ENCODE measurements around the gene B3GALNT2. TPM values are rescaled to one million over a fixed set of nuclear protein-coding genes. Genes with fewer than 3 reads are reported as not detected.

B3GALNT2 gene
- total and polyA plus RNA-seq, 2 of the 8 experiments (the other 6 are each of a cell fraction or from before 2014, with no cell fraction given), result 15.4 to 39.4 TPM

DNA sequence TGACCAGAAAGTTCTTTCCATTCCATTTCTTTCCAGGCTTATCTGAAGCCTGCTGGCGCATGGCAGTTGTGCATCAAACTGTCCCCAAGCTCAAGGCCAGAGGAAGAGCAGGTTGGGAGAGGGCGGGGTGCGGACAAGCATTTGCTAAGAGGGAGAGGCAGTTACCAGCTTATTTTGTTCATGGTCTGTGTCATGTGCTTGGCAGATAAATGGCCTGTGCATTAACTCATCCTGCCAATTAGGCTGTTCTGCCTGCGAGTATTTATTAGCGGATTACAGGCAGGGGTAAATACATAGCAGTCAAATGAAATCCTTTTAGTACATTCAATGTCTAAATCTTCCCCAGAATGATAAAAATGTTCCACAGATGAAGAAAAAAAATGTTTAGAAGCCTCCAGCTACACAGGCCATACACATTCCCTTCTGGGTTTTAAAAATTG lies 48.9 kb upstream of the B3GALNT2 start:
- no peak overlapping the region for H2BK15ac ChIP-seq (ENCODE audit: low read length)
- FAIRE-seq (no peak), DNase-seq (ENCODE audit: low read depth in 1 of 2, low spot score in 2 of 2) (no peak)
- H3K79me1 ChIP-seq (ENCODE audit: low read depth, low read length), result no peaks in the 10 kb centered on the region; the same call in 1 of the 2 replicates
- H3K9ac ChIP-seq (replicated peaks in 1 of 4; ENCODE audit: extremely low read depth in 1 of 4, low read depth in 3 of 4, low read length in 3 of 4), result no peak overlapping the region
- no peak overlapping the region for H3K4me2 ChIP-seq (ENCODE audit: insufficient read depth in 1 of 2, low read depth in 2 of 2, low read length in 2 of 2)
- H3K27ac ChIP-seq (ENCODE audit: low read depth, low read length), result no peak overlapping the region
- peaks cover 1 to 2% of the 10 kb centered on the region in 2 experiments for H4K20me1 ChIP-seq (replicated peaks in 1 of 2; ENCODE audit: control insufficient read depth in 1 of 2, insufficient read depth in 2 of 2, low read length in 2 of 2)
- no peak overlapping the region for H2BK20ac ChIP-seq (ENCODE audit: low read length)
- no peak overlapping the region for H2BK120ac ChIP-seq (replicated peaks; ENCODE audit: low read depth, low read length)
- no peak overlapping the region for H2BK12ac ChIP-seq (ENCODE audit: low read depth, low read length)
- H4K91ac ChIP-seq (replicated peaks; ENCODE audit: insufficient read length, low read length), result no peak overlapping the region
- H3K27me3 ChIP-seq (replicated peaks in 1 of 4; ENCODE audit: control insufficient read depth in 3 of 4, extremely low read depth in 1 of 4, insufficient read depth in 3 of 4, low read length in 3 of 4), result no peaks in the 10 kb centered on the region
- no peak overlapping the region for H3K23ac ChIP-seq (ENCODE audit: insufficient read length)
- ChIA-PET POLR2A (ENCODE audit: partially characterized antibody) (no interaction called here), CTCF (ENCODE audit: partially characterized antibody) (interaction anchor here (0.6 to 6.6 kb wide), 9 partner anchors 9 to 189 kb away, joined by 3 to 31 read pairs (median 3); no protein-coding TSS in a partner anchor)
- H3K56ac ChIP-seq (replicated peaks; ENCODE audit: insufficient read length, low read depth, low read length), result no peak overlapping the region
- H3K4me1 ChIP-seq (replicated peaks in 1 of 4; ENCODE audit: control insufficient read depth in 3 of 4, insufficient read depth in 4 of 4, low read length in 3 of 4), result no peaks in the 10 kb centered on the region
- no peak overlapping the region; the same call in 1 of the 2 replicates for H4K8ac ChIP-seq (ENCODE audit: extremely low read depth, insufficient read depth, low read length)
- no peak overlapping the region for H3K14ac ChIP-seq (ENCODE audit: insufficient read length)
- no peak overlapping the region for H2AFZ ChIP-seq (ENCODE audit: low read length)
- 91% methylated on average over 5 of the region's 5 CpGs; no CpG with 5 or more reads in 1 of the 2 experiments for WGBS, 2 experiments (ENCODE audit: extremely low coverage in 1 of 2, insufficient coverage in 1 of 2, insufficient read length in 1 of 2, insufficient replicate concordance in 2 of 2, low coverage in 1 of 2, low lambda C conversion rate in 2 of 2, missing lambda C conversion rate in 1 of 2)
- no peak overlapping the region for H3K4ac ChIP-seq (replicated peaks; ENCODE audit: insufficient read length, low read depth, low read length)
- no peaks in the 10 kb centered on the region; a peak in 3 of 8 replicates for H3K36me3 ChIP-seq (ENCODE audit: control insufficient read depth in 2 of 4, insufficient read depth in 4 of 4, low read length in 3 of 4)
- H3K4me3 ChIP-seq (ENCODE audit: extremely low read depth in 1 of 4, insufficient read depth in 2 of 4, low read depth in 3 of 4, low read length in 4 of 4), result no peak overlapping the region
- no peak overlapping the region for H3K18ac ChIP-seq (ENCODE audit: extremely low read depth, low read length)
- no peaks in the 10 kb centered on the region for H3K9me3 ChIP-seq (ENCODE audit: insufficient read depth in 2 of 2, low read depth in 1 of 2, low read length in 1 of 2)
- H2BK5ac ChIP-seq (ENCODE audit: low read depth, low read length), result no peak overlapping the region
- H2AK5ac ChIP-seq (ENCODE audit: low read depth, low read length), result no peak overlapping the region
- H3K23me2 ChIP-seq (ENCODE audit: low read depth, low read length), result no peaks in the 10 kb centered on the region
- H4K5ac ChIP-seq (ENCODE audit: insufficient read length, low read depth, low read length), result no peak overlapping the region
- no peaks in the 10 kb centered on the region for H3K79me2 ChIP-seq (ENCODE audit: control insufficient read depth in 1 of 2, insufficient read depth in 2 of 2, low read length in 2 of 2)
- TF ChIP-seq, protein P1, sequence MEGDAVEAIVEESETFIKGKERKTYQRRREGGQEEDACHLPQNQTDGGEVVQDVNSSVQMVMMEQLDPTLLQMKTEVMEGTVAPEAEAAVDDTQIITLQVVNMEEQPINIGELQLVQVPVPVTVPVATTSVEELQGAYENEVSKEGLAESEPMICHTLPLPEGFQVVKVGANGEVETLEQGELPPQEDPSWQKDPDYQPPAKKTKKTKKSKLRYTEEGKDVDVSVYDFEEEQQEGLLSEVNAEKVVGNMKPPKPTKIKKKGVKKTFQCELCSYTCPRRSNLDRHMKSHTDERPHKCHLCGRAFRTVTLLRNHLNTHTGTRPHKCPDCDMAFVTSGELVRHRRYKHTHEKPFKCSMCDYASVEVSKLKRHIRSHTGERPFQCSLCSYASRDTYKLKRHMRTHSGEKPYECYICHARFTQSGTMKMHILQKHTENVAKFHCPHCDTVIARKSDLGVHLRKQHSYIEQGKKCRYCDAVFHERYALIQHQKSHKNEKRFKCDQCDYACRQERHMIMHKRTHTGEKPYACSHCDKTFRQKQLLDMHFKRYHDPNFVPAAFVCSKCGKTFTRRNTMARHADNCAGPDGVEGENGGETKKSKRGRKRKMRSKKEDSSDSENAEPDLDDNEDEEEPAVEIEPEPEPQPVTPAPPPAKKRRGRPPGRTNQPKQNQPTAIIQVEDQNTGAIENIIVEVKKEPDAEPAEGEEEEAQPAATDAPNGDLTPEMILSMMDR (IDR thresholded peaks at IDR 0.05; ENCODE audit: control extremely low read depth in 1 of 3, insufficient read depth in 1 of 3, low read depth in 1 of 3, low read length in 3 of 3), result no peak
- TF ChIP-seq KDM5A (IDR thresholded peaks at IDR 0.05; ENCODE audit: low read length) (no peak), POLR2AphosphoS5 (IDR thresholded peaks at IDR 0.05; ENCODE audit: low read depth, low read length) (no peak), FOSL1 (IDR thresholded peaks at IDR 0.05; ENCODE audit: insufficient read depth, low read depth, low read length) (no peak), CHD2 (IDR thresholded peaks at IDR 0.05; ENCODE audit: low read length) (no peak), TBP (IDR thresholded peaks at IDR 0.05; ENCODE audit: low read depth, low read length) (no peak), BACH1 (IDR thresholded peaks at IDR 0.05; ENCODE audit: low read length) (no peak), ASH2L (IDR thresholded peaks at IDR 0.05; ENCODE audit: low read length) (no peak), GTF2F1 (IDR thresholded peaks at IDR 0.05; ENCODE audit: borderline replicate concordance, low read depth, low read length) (no peak), SP2 (IDR thresholded peaks at IDR 0.05; ENCODE audit: low read length) (no peak), CREB1 (IDR thresholded peaks at IDR 0.05) (no peak), TAF7 (optimal IDR thresholded peaks at IDR 0.05; ENCODE audit: borderline replicate concordance, low read depth, low read length) (no peak), POU5F1 (IDR thresholded peaks at IDR 0.05; ENCODE audit: low read depth, low read length) (no peak)

Data from H1 (cell line).